HG03558 (cell line): ENCODE data around the gene MAPKAPK3.

Source experiments
- ATAC-seq: cut with Tn5 transposase; IDR thresholded peaks from one replicate; pipeline ENCODE4 v1.9.1; 2021; ENCODE audit warnings: moderate number of reproducible peaks; ENCODE audit not compliant: unreplicated experiment; ENCODE audit errors: extremely low read depth

The MAPKAPK3 gene

GRCh38 chr3:50586763-50587070 is 30.2 kb upstream of the MAPKAPK3 start:
- no peak for ATAC-seq

- ATAC-seq: no peak
These were observed 29.6 kb upstream of the MAPKAPK3 start for GRCh38 chr3:50587373-50587772.

GRCh38 chr3:50587806-50588758 is 28.9 kb upstream of the MAPKAPK3 start:
- ATAC-seq: no peak

GRCh38 chr3:50588759-50589433 is 28.1 kb upstream of the MAPKAPK3 start:
- no peak for ATAC-seq

GRCh38 chr3:50591196-50591741 is 25.7 kb upstream of the MAPKAPK3 start:
- ATAC-seq: no peak

- ATAC-seq: no peak
These were observed 24.4 kb upstream of the MAPKAPK3 start for GRCh38 chr3:50592568-50592967.

GRCh38 chr3:50594253-50594785 is 22.6 kb upstream of the MAPKAPK3 start:
- no peak for ATAC-seq

- no peak for ATAC-seq
These were observed 17.7 kb upstream of the MAPKAPK3 start for GRCh38 chr3:50599115-50599715.

- no peak for ATAC-seq
These were observed 17.2 kb upstream of the MAPKAPK3 start for GRCh38 chr3:50599716-50600118.

GRCh38 chr3:50600141-50600753 is 16.7 kb upstream of the MAPKAPK3 start:
- ATAC-seq: no peak

GRCh38 chr3:50600841-50601591 is 15.9 kb upstream of the MAPKAPK3 start:
- ATAC-seq: no peak

GRCh38 chr3:50602595-50603191 is 14.3 kb upstream of the MAPKAPK3 start:
- no peak for ATAC-seq

GRCh38 chr3:50603261-50604109 is 13.5 kb upstream of the MAPKAPK3 start:
- no peak for ATAC-seq

- no peak for ATAC-seq
These were observed 12.8 kb upstream of the MAPKAPK3 start for GRCh38 chr3:50604110-50604621.

- no peak for ATAC-seq
These were observed 12.0 kb upstream of the MAPKAPK3 start for GRCh38 chr3:50604628-50605588.

GRCh38 chr3:50605901-50606326 is 11.0 kb upstream of the MAPKAPK3 start:
- ATAC-seq: no peak

GRCh38 chr3:50606596-50606995 is 10.4 kb upstream of the MAPKAPK3 start:
- no peak for ATAC-seq
